CD4-positive, alpha-beta T cell (primary cell): ENCODE results near the gene MNAT1. TPM values are rescaled to one million over a fixed set of nuclear protein-coding genes. Genes with fewer than 3 reads are reported as not detected.

ENCODE experiments used
- ATAC-seq: fragments of 200-7000 bp; cut with Tn5 transposase; one replicate; pipeline ENCODE4 v1.10.0; 2022; ENCODE audit warnings: mild to moderate bottlenecking; ENCODE audit not compliant: poor library complexity
- CTCF ChIA-PET: fragments of 350-600 bp; sonication (Branson Sonifier 250); formaldehyde crosslinking; loops from one replicate; lab custom pipeline; 2021; ENCODE audit warnings: antibody characterized with exemption, inconsistent platforms; lab: Charles Lee
- POLR2A ChIA-PET: fragments of 350-600 bp; sonication (Branson Sonifier 250); formaldehyde crosslinking; loops from one replicate; lab custom pipeline; 2021; ENCODE audit warnings: antibody characterized with exemption, inconsistent platforms; lab: Charles Lee
- DNase-seq, 14 experiments: peaks; one replicate each; pipeline ENCODE4 v3.0.0-alpha.2; 2013 to 2020; ENCODE audit warnings: mixed read lengths in 2 of 14
- H3K27ac ChIP-seq, 2 donors: one replicate each; pipeline versions ENCODE4 v1.5.1 to v1.7.0; 2013; ENCODE audit warnings: low read length in 2 of 2, low read depth in 1 of 2, mild to moderate bottlenecking in 1 of 2
- H3K27me3 ChIP-seq, 2 experiments: 1 replicate in 1 of 2; 2 replicates in 1 of 2; pipeline versions ENCODE4 v1.6.1 to v1.7.0; 2013; ENCODE audit warnings: low read length in 2 of 2, control low read depth in 1 of 2, mild to moderate bottlenecking in 1 of 2, moderate library complexity in 1 of 2; ENCODE audit not compliant: insufficient read depth in 2 of 2, control insufficient read depth in 1 of 2
- H3K36me3 ChIP-seq: one replicate; pipeline ENCODE4 v1.6.1; 2013; ENCODE audit warnings: low read length, control low read depth; ENCODE audit not compliant: insufficient read depth
- H3K4me1 ChIP-seq: one replicate; pipeline ENCODE4 v1.6.1; 2013; ENCODE audit warnings: low read length, control low read depth; ENCODE audit not compliant: insufficient read depth
- H3K4me3 ChIP-seq: one replicate; pipeline ENCODE4 v1.5.1; 2013; ENCODE audit warnings: mild to moderate bottlenecking, low read length, moderate library complexity
- H3K9me3 ChIP-seq, 2 experiments: 1 replicate in 1 of 2; 2 replicates in 1 of 2; pipeline versions ENCODE4 v1.6.1 to v1.7.0; 2013; ENCODE audit warnings: low read length in 2 of 2, mild to moderate bottlenecking in 2 of 2, control low read depth in 1 of 2, moderate library complexity in 1 of 2; ENCODE audit not compliant: control insufficient read depth in 1 of 2, insufficient read depth in 1 of 2
- H3K27ac Mint-ChIP-seq: one replicate; pipeline ENCODE4 v1.8.0; 2020; ENCODE audit warnings: mixed read lengths
- H3K27me3 Mint-ChIP-seq: one replicate; pipeline ENCODE4 v1.8.0; 2021; ENCODE audit warnings: mixed read lengths
- H3K36me3 Mint-ChIP-seq: one replicate; pipeline ENCODE4 v1.8.0; 2021; ENCODE audit warnings: low read depth, mixed read lengths
- H3K4me1 Mint-ChIP-seq: one replicate; pipeline ENCODE4 v1.8.0; 2021; ENCODE audit warnings: low read depth, mixed read lengths
- H3K4me3 Mint-ChIP-seq: one replicate; pipeline ENCODE4 v1.8.0; 2020; ENCODE audit warnings: mild to moderate bottlenecking, mixed read lengths
- H3K9me3 Mint-ChIP-seq: one replicate; pipeline ENCODE4 v1.8.0; 2020; ENCODE audit warnings: mixed read lengths
- CTCF ChIP-seq: fragments of 200-600 bp; IDR thresholded peaks from one replicate; pipeline ENCODE4 v1.8.0; 2022; ENCODE audit warnings: antibody characterized with exemption, mild to moderate bottlenecking
- intact Hi-C, 2 experiments: fragments of 100-400 bp; cut with DNase I in 1 of 2; cut with micrococcal nuclease in 1 of 2; formaldehyde crosslinking; loops; one replicate each; pipeline versions ENCODE4 v1.15.1 to v1.9.0; 2023 to 2025; cut with DNase I, micrococcal nuclease
- total RNA-seq, 174 experiments: library from RNA in 2 of 174; stranded (reverse) in 2 of 174; gene quantifications; one replicate each; pipeline ENCODE4 v1.2.3 and lab custom pipeline; 2021 to 2026

MNAT1 gene
- total RNA-seq, 2 experiments from 2014 or later = 15.4 to 15.9 TPM

- no peak overlapping the region for H3K4me3 ChIP-seq
- Mint-ChIP-seq H3K9me3 (no peaks in the 10 kb centered on the region), H3K27ac (no peak overlapping the region), H3K36me3 (peaks cover 42% of the 10 kb centered on the region), H3K4me3 (no peak overlapping the region), H3K27me3 (no peaks in the 10 kb centered on the region), H3K4me1 (no peaks in the 10 kb centered on the region)
- no peak for TF ChIP-seq CTCF
- H3K9me3 ChIP-seq = no peaks in the 10 kb centered on the region
- ChIA-PET CTCF (no interaction called here), POLR2A (no interaction called here)
- no peak overlapping the region for H3K27ac ChIP-seq
- DNase-seq (no peak), ATAC-seq (no peak)
- H3K36me3 ChIP-seq = peaks cover 18% of the 10 kb centered on the region
- H3K4me1 ChIP-seq = no peaks in the 10 kb centered on the region
- intact Hi-C loops = no loop called here
- no peaks in the 10 kb centered on the region for H3K27me3 ChIP-seq
These were observed 78.4 kb downstream of the MNAT1 start for GRCh38 chr14:60812987-60813386.

DNA sequence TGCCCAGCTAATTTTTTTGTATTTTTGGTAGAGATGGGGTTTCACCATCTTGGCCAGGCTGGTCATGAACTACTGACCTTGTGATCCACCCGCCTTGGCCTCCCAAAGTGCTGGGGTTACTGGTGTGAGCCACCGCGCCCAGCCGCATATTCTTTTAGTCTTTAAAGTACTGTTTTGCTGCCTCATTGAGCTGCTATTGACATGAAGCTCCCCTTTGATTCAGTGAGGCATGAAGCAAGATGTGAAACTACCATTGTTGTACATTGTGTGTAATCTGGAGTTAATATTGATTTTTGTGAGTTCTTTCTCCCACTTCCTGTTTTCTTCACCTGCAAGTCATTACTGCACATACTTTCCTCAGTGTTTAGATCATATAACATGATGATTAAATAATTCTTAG lies 80.8 kb downstream of the MNAT1 start:
- H3K4me1 ChIP-seq = no peaks in the 10 kb centered on the region
- DNase-seq (no peak), ATAC-seq (no peak)
- CTCF ChIA-PET = no interaction called here
- no peaks in the 10 kb centered on the region for H3K27me3 ChIP-seq
- intact Hi-C loops = no loop called here
- no peak overlapping the region for H3K4me3 Mint-ChIP-seq
- H3K27ac Mint-ChIP-seq = no peak overlapping the region
- no peaks in the 10 kb centered on the region for H3K27me3 Mint-ChIP-seq
- no peak overlapping the region for H3K27ac ChIP-seq
- peaks cover 18% of the 10 kb centered on the region for H3K36me3 ChIP-seq
- TF ChIP-seq CTCF = no peak
- no peaks in the 10 kb centered on the region for H3K9me3 Mint-ChIP-seq
- H3K4me1 Mint-ChIP-seq = no peaks in the 10 kb centered on the region
- POLR2A ChIA-PET = no interaction called here
- H3K36me3 Mint-ChIP-seq = peaks cover 31% of the 10 kb centered on the region
- H3K9me3 ChIP-seq = no peaks in the 10 kb centered on the region
- H3K4me3 ChIP-seq = no peak overlapping the region

- DNase-seq (no peak), ATAC-seq (no peak)
- H3K4me1 ChIP-seq = no peaks in the 10 kb centered on the region
- no peaks in the 10 kb centered on the region for H3K4me1 Mint-ChIP-seq
- H3K4me3 ChIP-seq = no peak overlapping the region
- H3K9me3 ChIP-seq = no peaks in the 10 kb centered on the region
- H3K27me3 Mint-ChIP-seq = no peaks in the 10 kb centered on the region
- H3K27me3 ChIP-seq = no peaks in the 10 kb centered on the region
- ChIA-PET POLR2A (no interaction called here), CTCF (no interaction called here)
- H3K27ac ChIP-seq = no peak overlapping the region
- intact Hi-C loops = no loop called here
- H3K27ac Mint-ChIP-seq = no peak overlapping the region
- H3K9me3 Mint-ChIP-seq = no peaks in the 10 kb centered on the region
- H3K4me3 Mint-ChIP-seq = no peak overlapping the region
- no peak for TF ChIP-seq CTCF
- peaks cover 14% of the 10 kb centered on the region for H3K36me3 ChIP-seq
- H3K36me3 Mint-ChIP-seq = peaks cover 21% of the 10 kb centered on the region
These were observed 82.6 kb downstream of the MNAT1 start for GRCh38 chr14:60817113-60817512.
